Prostate gland (tissue), 2 donors: ENCODE results near the gene MADD.

ENCODE experiments used
- CTCF ChIP-seq, 4 experiments: fragments of 200-600 bp in 2 of 4; fragments of 450-650 bp in 2 of 4; sonication (generic) in 2 of 4; IDR thresholded peaks; 1 replicate in 3 of 4; 2 replicates in 1 of 4; pipeline ENCODE4 v1.5.1; 2016 to 2019; ENCODE audit warnings: antibody characterized with exemption in 4 of 4, mild to moderate bottlenecking in 2 of 4, moderate library complexity in 2 of 4
- POLR2A ChIP-seq: fragments of 450-650 bp; IDR thresholded peaks from one replicate; pipeline ENCODE4 v1.6.1; 2016; ENCODE audit warnings: antibody characterized with exemption, mild to moderate bottlenecking
- POLR2AphosphoS5 ChIP-seq: sonication (generic); formaldehyde crosslinking; IDR thresholded peaks from one replicate; pipeline ENCODE4 v1.6.1; 2017; ENCODE audit warnings: antibody characterized with exemption

DNA sequence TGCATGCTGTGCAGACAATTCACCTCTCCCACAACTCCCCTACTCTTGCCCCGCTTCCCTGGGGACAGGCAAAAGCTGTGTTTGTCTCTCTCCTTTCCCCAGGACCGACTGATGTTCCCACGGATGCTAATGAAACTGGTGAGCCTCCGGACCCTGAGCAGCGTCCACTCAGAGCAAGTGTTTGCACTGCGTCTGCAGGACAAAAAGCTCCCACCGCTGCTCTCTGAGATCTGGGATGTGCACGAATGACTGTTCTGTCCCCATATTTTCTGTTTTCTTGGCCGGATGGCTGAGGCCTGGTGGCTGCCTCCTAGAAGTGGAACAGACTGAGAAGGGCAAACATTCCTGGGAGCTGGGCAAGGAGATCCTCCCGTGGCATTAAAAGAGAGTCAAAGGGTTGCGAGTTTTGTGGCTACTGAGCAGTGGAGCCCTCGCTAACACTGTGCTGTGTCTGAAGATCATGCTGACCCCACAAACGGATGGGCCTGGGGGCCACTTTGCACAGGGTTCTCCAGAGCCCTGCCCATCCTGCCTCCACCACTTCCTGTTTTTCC, 1.4 kb upstream of the MADD start:
- TF ChIP-seq CTCF (IDR thresholded peaks at IDR 0.05) (no peak), POLR2A (peak; percentile 35), POLR2AphosphoS5 (no peak)
